ENCODE measurements around the gene BACE2. TPM values are rescaled to one million over a fixed set of nuclear protein-coding genes. Genes with fewer than 3 reads are reported as not detected.

BACE2 gene
- total RNA-seq, 1 experiment from 2014 or later = 40.8 TPM

DNA sequence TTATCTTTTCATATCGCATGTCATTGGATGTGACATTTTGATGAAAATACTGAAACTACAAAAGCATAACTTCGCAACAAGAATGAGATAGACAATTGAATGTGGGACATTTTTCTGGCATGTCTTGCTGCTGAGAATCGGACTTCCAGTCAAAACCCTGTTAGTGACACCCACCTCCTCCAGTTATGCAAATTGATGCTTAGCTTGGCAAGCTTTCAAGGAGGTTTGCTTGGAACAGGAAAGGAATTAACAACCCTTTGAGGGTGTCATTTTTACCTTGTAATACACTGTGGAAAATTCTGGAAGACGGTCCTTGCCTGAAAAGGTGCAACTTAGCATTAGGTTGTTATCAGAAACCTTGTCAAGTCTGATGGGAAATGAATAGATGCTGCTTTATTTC, 109.9 kb downstream of the BACE2 start:
- no peaks in the 10 kb centered on the region for H3K27me3 ChIP-seq (ENCODE audit: insufficient read depth, low read depth)
- no peaks in the 10 kb centered on the region for H3K79me2 ChIP-seq (ENCODE audit: low read depth)
- no peaks in the 10 kb centered on the region for H3K36me3 ChIP-seq (ENCODE audit: low read depth)
- no peak overlapping the region for H2AFZ ChIP-seq
- CTCF ChIA-PET = no interaction called here
- H3K4me1 ChIP-seq (replicated peaks; ENCODE audit: insufficient read depth) = no peaks in the 10 kb centered on the region
- no TSS peak for BruUV-seq (replicated peaks)
- no peak overlapping the region for H3K4me3 ChIP-seq
- intact Hi-C loops (cut with micrococcal nuclease; ENCODE audit: unreplicated experiment) = loop anchor here (2.0 kb wide), 1 partner anchor 107 kb away; no protein-coding TSS in a partner anchor
- H3F3A ChIP-seq (ENCODE audit: insufficient read depth, low read depth) = no peaks in the 10 kb centered on the region
- H3K9me2 ChIP-seq (ENCODE audit: insufficient read depth) = no peaks in the 10 kb centered on the region
- no peak for DNase-seq
- POLR2A ChIA-PET (ENCODE audit: unreplicated experiment) = no interaction called here
- no peaks in the 10 kb centered on the region for H4K20me1 ChIP-seq (ENCODE audit: insufficient read depth)
- no peak overlapping the region for H3K27ac ChIP-seq
- H3K9me3 ChIP-seq (ENCODE audit: insufficient read depth, low read depth) = no peaks in the 10 kb centered on the region
- H3K4me2 ChIP-seq = no peak overlapping the region
- TF ChIP-seq CTCF (conservative IDR thresholded peaks at IDR 0.05) = no peak
- no peak for TF ChIP-seq EZH2 (IDR thresholded peaks at IDR 0.05; ENCODE audit: low read depth)

GRCh38 chr21:41280115-41280919, 112.4 kb downstream of the BACE2 start:
- intact Hi-C loops (cut with micrococcal nuclease; ENCODE audit: unreplicated experiment) = loop anchor here (5.0 kb wide), 2 partner anchors 158 to 837 kb away; no protein-coding TSS in a partner anchor
- Histone ChIP-seq H3K4me2 (no peak overlapping the region), H3K27ac (no peak overlapping the region), H3K9me3 (ENCODE audit: insufficient read depth, low read depth) (no peaks in the 10 kb centered on the region), H3K79me2 (ENCODE audit: low read depth) (no peaks in the 10 kb centered on the region), H2AFZ (no peak overlapping the region), H3K36me3 (ENCODE audit: low read depth) (no peaks in the 10 kb centered on the region), H3K9me2 (ENCODE audit: insufficient read depth) (no peaks in the 10 kb centered on the region), H3F3A (ENCODE audit: insufficient read depth, low read depth) (no peaks in the 10 kb centered on the region), H4K20me1 (ENCODE audit: insufficient read depth) (no peaks in the 10 kb centered on the region), H3K4me1 (replicated peaks; ENCODE audit: insufficient read depth) (no peaks in the 10 kb centered on the region), H3K4me3 (no peak overlapping the region), H3K27me3 (ENCODE audit: insufficient read depth, low read depth) (no peaks in the 10 kb centered on the region)
- BruUV-seq (replicated peaks) = no TSS peak
- ChIA-PET POLR2A (ENCODE audit: unreplicated experiment) (no interaction called here), CTCF (no interaction called here)
- DNase-seq = no peak
- TF ChIP-seq CTCF (conservative IDR thresholded peaks at IDR 0.05) (no peak), EZH2 (IDR thresholded peaks at IDR 0.05; ENCODE audit: low read depth) (no peak)

- TF ChIP-seq EZH2 (IDR thresholded peaks at IDR 0.05; ENCODE audit: low read depth) = no peak
- TF ChIP-seq CTCF (conservative IDR thresholded peaks at IDR 0.05) = no peak
- no TSS peak for BruUV-seq (replicated peaks)
- Histone ChIP-seq H3K4me2 (no peak overlapping the region), H4K20me1 (ENCODE audit: insufficient read depth) (no peaks in the 10 kb centered on the region), H3K27ac (no peak overlapping the region), H3K27me3 (ENCODE audit: insufficient read depth, low read depth) (no peaks in the 10 kb centered on the region), H3K79me2 (ENCODE audit: low read depth) (no peaks in the 10 kb centered on the region), H3K9me3 (ENCODE audit: insufficient read depth, low read depth) (no peaks in the 10 kb centered on the region), H3K9me2 (ENCODE audit: insufficient read depth) (no peaks in the 10 kb centered on the region), H3K4me3 (no peak overlapping the region), H3K4me1 (replicated peaks; ENCODE audit: insufficient read depth) (no peaks in the 10 kb centered on the region), H3F3A (ENCODE audit: insufficient read depth, low read depth) (no peaks in the 10 kb centered on the region), H2AFZ (no peak overlapping the region), H3K36me3 (ENCODE audit: low read depth) (no peaks in the 10 kb centered on the region)
- POLR2A ChIA-PET (ENCODE audit: unreplicated experiment) = interaction anchor here (0.7 kb wide), 1 partner anchor 334 kb away, joined by 6 read pairs; no protein-coding TSS in a partner anchor
- no peak for DNase-seq
- intact Hi-C loops (cut with micrococcal nuclease; ENCODE audit: unreplicated experiment) = loop anchor here (2.0 to 5.0 kb wide), 4 partner anchors 160 to 835 kb away; no protein-coding TSS in a partner anchor
- CTCF ChIA-PET = interaction anchor here (0.6 to 1.9 kb wide), 3 partner anchors 148 to 326 kb away, joined by 3 to 6 read pairs (median 4); no protein-coding TSS in a partner anchor
Measured at GRCh38 chr21:41282412-41282811, 114.5 kb downstream of the BACE2 start.
